H54 (cell line): ENCODE data around the gene TMEM252.

Experiments
- DNase-seq: peaks from one replicate; pipeline ENCODE4 v3.0.0; 2011; ENCODE audit warnings: low spot score, mixed read lengths; ENCODE audit not compliant: insufficient read length
- FAIRE-seq: peaks from 3 replicates; lab custom pipeline; 2011; peaks lifted over from hg19 to GRCh38; lab: Jason Lieb, UNC
- POLR2A ChIP-seq: IDR thresholded peaks from 2 replicates; pipeline ENCODE4 v1.6.1; 2011; ENCODE audit warnings: low read depth, mild to moderate bottlenecking, low read length

TMEM252 gene

GRCh38 chr9:68540712-68541535 is at the start of gene TMEM252:
Gene TMEM252, minus strand, starts transcription at chr9:68540883. Its CDS starts 69 bp downstream, at chr9:68540814.
- FAIRE-seq: no peak
- DNase-seq: no peak
- TF ChIP-seq POLR2A: no peak

GRCh38 chr9:68585034-68585761 is 44.5 kb upstream of the TMEM252 start:
- TF ChIP-seq POLR2A: no peak
- no peak for DNase-seq
- no peak for FAIRE-seq

- FAIRE-seq: peak; percentile 95
- DNase-seq: peak; percentile 86
- TF ChIP-seq POLR2A: no peak
These were observed 43.7 kb upstream of the TMEM252 start for GRCh38 chr9:68584189-68585033.

- no peak for TF ChIP-seq POLR2A
- DNase-seq: no peak
- no peak for FAIRE-seq
These were observed 41.0 kb upstream of the TMEM252 start for GRCh38 chr9:68581696-68582095.

- no peak for DNase-seq
- no peak for TF ChIP-seq POLR2A
- no peak for FAIRE-seq
These were observed 37.3 kb upstream of the TMEM252 start for GRCh38 chr9:68577774-68578591.

- DNase-seq (no peak), FAIRE-seq (no peak)
- TF ChIP-seq POLR2A: no peak
These were observed 35.1 kb upstream of the TMEM252 start for GRCh38 chr9:68575817-68576216.

GRCh38 chr9:68574150-68574549 is 33.5 kb upstream of the TMEM252 start:
- no peak for TF ChIP-seq POLR2A
- DNase-seq: no peak
- peak; percentile 6 for FAIRE-seq

GRCh38 chr9:68567565-68567964 is 26.9 kb upstream of the TMEM252 start:
- DNase-seq: no peak
- FAIRE-seq: no peak
- TF ChIP-seq POLR2A: no peak

GRCh38 chr9:68562461-68562860 is 21.8 kb upstream of the TMEM252 start:
- DNase-seq (no peak), FAIRE-seq (no peak)
- TF ChIP-seq POLR2A: no peak

GRCh38 chr9:68560071-68560844 is 19.6 kb upstream of the TMEM252 start:
- DNase-seq: peak; percentile 40
- TF ChIP-seq POLR2A: no peak
- no peak for FAIRE-seq

- DNase-seq (no peak), FAIRE-seq (no peak)
- no peak for TF ChIP-seq POLR2A
These were observed 17.9 kb upstream of the TMEM252 start for GRCh38 chr9:68558545-68558944.

GRCh38 chr9:68555437-68556150 is 14.9 kb upstream of the TMEM252 start:
- no peak for TF ChIP-seq POLR2A
- FAIRE-seq (no peak), DNase-seq (no peak)
